ENCODE data around the gene HAL.

HAL gene

DNA sequence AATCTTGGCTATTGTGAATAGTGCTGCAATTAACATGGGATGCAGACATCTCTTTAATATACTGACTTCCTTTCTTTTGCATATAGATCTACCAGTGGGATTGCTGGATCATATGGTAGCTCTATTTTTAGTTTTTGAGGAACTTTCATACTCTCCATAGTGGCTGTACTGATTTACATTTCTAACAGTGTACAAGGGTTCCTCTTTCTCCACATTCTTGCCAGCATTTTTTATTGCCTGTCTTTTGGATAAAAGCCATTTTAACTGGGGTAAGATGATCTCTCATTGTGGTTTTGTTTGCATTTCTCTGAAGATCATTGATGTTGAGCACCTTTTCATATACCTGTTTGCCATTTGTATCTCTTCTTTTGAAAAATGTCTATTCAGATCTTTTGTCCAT is 44.6 kb downstream of the HAL start:
- TF ChIP-seq CSDC2 (CRISPR knock-in tag; IDR thresholded peaks at IDR 0.05) (no peak), ZNF70 (CRISPR knock-in tag; IDR thresholded peaks at IDR 0.05) (no peak)
- TF ChIP-seq, protein P1, sequence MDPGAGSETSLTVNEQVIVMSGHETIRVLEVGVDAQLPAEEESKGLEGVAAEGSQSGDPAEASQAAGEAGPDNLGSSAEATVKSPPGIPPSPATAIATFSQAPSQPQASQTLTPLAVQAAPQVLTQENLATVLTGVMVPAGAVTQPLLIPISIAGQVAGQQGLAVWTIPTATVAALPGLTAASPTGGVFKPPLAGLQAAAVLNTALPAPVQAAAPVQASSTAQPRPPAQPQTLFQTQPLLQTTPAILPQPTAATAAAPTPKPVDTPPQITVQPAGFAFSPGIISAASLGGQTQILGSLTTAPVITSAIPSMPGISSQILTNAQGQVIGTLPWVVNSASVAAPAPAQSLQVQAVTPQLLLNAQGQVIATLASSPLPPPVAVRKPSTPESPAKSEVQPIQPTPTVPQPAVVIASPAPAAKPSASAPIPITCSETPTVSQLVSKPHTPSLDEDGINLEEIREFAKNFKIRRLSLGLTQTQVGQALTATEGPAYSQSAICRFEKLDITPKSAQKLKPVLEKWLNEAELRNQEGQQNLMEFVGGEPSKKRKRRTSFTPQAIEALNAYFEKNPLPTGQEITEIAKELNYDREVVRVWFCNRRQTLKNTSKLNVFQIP (CRISPR knock-in tag; IDR thresholded peaks at IDR 0.05; ENCODE audit: borderline replicate concordance, low read depth): no peak
- no peak for ATAC-seq

DNA sequence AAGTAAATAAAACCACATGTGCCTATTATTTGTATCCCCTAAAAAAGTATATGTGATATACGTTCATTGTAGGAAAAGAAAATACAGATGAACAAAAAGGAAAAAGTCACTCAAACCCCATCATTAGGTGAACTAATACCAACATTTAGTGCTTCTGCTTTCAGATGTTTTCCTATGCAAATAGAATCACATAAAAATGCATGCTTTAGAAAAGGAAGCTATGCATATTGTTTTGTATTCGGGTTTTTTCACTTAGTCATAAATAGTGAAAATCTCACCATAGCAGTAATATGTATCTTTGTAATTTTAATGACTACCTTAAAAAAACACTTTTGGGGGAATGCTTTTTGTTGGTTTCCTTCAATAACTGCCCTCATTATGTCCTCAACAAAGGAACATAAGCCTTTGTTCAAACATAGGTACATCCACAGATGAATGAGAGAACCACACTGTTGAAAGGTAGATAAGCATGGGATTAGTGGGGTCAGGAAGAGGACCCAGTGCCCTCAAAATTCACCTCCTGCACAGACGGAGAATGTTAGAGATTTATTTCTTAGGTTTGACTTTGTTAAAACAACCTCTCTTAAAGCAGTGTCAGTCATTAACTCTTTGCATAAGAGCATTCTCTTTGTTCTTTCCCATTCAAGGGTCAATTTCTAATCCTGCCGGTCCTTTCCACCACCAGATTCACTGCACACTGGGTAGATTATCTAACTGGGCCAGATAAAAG is 46.5 kb downstream of the HAL start:
- TF ChIP-seq ISL1 (CRISPR knock-in tag; IDR thresholded peaks at IDR 0.05) (no peak), ESRRG (CRISPR knock-in tag; IDR thresholded peaks at IDR 0.05) (no peak), PPARA (CRISPR knock-in tag; IDR thresholded peaks at IDR 0.05; ENCODE audit: borderline replicate concordance) (no peak)
- TF ChIP-seq, protein P2, sequence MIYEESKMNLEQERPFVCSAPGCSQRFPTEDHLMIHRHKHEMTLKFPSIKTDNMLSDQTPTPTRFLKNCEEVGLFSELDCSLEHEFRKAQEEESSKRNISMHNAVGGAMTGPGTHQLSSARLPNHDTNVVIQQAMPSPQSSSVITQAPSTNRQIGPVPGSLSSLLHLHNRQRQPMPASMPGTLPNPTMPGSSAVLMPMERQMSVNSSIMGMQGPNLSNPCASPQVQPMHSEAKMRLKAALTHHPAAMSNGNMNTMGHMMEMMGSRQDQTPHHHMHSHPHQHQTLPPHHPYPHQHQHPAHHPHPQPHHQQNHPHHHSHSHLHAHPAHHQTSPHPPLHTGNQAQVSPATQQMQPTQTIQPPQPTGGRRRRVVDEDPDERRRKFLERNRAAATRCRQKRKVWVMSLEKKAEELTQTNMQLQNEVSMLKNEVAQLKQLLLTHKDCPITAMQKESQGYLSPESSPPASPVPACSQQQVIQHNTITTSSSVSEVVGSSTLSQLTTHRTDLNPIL (CRISPR knock-in tag; IDR thresholded peaks at IDR 0.05; ENCODE audit: low read depth): no peak
- TF ChIP-seq, protein P3, sequence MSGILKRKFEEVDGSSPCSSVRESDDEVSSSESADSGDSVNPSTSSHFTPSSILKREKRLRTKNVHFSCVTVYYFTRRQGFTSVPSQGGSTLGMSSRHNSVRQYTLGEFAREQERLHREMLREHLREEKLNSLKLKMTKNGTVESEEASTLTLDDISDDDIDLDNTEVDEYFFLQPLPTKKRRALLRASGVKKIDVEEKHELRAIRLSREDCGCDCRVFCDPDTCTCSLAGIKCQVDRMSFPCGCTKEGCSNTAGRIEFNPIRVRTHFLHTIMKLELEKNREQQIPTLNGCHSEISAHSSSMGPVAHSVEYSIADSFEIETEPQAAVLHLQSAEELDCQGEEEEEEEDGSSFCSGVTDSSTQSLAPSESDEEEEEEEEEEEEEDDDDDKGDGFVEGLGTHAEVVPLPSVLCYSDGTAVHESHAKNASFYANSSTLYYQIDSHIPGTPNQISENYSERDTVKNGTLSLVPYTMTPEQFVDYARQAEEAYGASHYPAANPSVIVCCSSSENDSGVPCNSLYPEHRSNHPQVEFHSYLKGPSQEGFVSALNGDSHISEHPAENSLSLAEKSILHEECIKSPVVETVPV (CRISPR knock-in tag; IDR thresholded peaks at IDR 0.05): no peak
- no peak for ATAC-seq

DNA sequence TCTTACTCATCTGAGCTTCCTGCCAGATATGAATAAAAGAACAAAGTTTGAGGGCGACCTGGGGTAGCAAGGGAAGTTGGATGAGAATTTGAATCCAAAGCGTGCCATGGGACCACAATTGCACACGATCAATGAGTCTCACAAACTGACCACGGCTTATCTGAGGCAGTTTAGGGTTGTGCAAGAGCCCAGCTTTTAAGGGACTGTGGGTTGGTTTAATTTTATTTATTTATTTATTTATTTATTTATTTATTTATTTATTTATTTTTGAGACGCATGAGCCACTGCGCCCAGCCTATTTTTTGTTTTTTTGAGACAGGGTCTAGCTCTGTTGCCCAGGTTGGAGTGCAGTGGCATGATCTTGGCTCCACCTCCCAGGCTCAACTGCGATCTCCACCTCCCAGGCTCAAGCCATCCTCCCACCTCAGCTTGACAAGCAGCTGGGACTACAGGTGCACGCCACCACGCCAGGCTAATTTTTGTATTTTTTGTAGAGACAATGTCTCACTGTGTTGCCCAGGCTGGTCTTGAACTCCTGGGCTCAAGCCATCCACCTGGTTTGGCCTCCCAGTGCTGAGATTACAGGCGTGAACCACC is 51.9 kb downstream of the HAL start:
- ATAC-seq: no peak
- no peak for TF ChIP-seq ISL1 (CRISPR knock-in tag; IDR thresholded peaks at IDR 0.05)
- no peak for TF ChIP-seq OSR1 (CRISPR knock-in tag; IDR thresholded peaks at IDR 0.05)
- TF ChIP-seq SNAI2 (CRISPR knock-in tag; IDR thresholded peaks at IDR 0.05): no peak
- no peak for TF ChIP-seq ZNF70 (CRISPR knock-in tag; IDR thresholded peaks at IDR 0.05)
- no peak for TF ChIP-seq TCF4 (CRISPR knock-in tag; IDR thresholded peaks at IDR 0.05; ENCODE audit: borderline replicate concordance)
- TF ChIP-seq TOX (CRISPR knock-in tag; IDR thresholded peaks at IDR 0.05; ENCODE audit: borderline replicate concordance): no peak
- TF ChIP-seq RARB (CRISPR knock-in tag; IDR thresholded peaks at IDR 0.05): no peak
- no peak for TF ChIP-seq GLIS3 (CRISPR knock-in tag; IDR thresholded peaks at IDR 0.05)
- TF ChIP-seq, protein P4, sequence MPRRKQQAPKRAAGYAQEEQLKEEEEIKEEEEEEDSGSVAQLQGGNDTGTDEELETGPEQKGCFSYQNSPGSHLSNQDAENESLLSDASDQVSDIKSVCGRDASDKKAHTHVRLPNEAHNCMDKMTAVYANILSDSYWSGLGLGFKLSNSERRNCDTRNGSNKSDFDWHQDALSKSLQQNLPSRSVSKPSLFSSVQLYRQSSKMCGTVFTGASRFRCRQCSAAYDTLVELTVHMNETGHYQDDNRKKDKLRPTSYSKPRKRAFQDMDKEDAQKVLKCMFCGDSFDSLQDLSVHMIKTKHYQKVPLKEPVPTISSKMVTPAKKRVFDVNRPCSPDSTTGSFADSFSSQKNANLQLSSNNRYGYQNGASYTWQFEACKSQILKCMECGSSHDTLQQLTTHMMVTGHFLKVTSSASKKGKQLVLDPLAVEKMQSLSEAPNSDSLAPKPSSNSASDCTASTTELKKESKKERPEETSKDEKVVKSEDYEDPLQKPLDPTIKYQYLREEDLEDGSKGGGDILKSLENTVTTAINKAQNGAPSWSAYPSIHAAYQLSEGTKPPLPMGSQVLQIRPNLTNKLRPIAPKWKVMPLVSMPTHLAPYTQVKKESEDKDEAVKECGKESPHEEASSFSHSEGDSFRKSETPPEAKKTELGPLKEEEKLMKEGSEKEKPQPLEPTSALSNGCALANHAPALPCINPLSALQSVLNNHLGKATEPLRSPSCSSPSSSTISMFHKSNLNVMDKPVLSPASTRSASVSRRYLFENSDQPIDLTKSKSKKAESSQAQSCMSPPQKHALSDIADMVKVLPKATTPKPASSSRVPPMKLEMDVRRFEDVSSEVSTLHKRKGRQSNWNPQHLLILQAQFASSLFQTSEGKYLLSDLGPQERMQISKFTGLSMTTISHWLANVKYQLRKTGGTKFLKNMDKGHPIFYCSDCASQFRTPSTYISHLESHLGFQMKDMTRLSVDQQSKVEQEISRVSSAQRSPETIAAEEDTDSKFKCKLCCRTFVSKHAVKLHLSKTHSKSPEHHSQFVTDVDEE (CRISPR knock-in tag; IDR thresholded peaks at IDR 0.05): no peak
- TF ChIP-seq ZNF565 (CRISPR knock-in tag; conservative IDR thresholded peaks at IDR 0.05; ENCODE audit: low read depth): no peak
- no peak for TF ChIP-seq BACH2 (CRISPR knock-in tag; IDR thresholded peaks at IDR 0.05; ENCODE audit: borderline replicate concordance)
- TF ChIP-seq ZFP30 (CRISPR knock-in tag; IDR thresholded peaks at IDR 0.05): no peak
- TF ChIP-seq CSDC2 (CRISPR knock-in tag; IDR thresholded peaks at IDR 0.05): no peak

DNA sequence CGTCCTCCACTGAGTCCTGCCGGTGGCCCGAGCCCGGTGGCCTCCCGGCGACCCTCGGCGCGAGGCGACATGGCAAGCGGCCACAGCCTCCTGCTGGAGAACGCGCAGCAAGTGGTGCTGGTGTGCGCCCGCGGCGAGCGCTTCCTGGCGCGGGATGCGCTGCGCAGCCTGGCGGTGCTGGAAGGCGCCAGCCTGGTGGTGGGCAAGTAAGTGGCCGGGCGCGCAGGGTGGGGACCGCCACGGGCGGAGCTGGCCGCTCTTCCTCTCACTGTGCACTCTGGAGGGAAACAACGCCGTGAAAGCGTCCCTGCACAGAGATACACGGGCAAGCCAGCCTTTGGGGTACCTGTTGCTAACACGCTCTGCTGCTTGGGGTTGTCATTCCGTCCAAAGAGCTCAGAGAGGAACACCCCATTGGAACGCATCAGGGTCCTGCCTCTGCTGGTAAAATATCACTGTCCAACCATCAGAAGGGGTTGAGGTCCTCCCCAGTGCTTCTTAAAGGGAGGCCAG is 52.8 kb downstream of the HAL start, which contains the start of gene AMDHD1:
AMDHD1 (plus strand) TSS at position 2 of the 513 bp plus-strand sequence; CDS start at position 70, 68 bp downstream.
- peak; percentile 89 for ATAC-seq
- no peak for TF ChIP-seq ZNF70 (CRISPR knock-in tag; IDR thresholded peaks at IDR 0.05)
- TF ChIP-seq ESRRG (CRISPR knock-in tag; IDR thresholded peaks at IDR 0.05): no peak

All from SK-N-SH treated with all-trans-retinoic acid at 6 μM for 48 hours (cell line).